GM21381 (cell line): ENCODE data around the gene ZNF618.

Experiments
- ATAC-seq: cut with Tn5 transposase; IDR thresholded peaks from one replicate; pipeline ENCODE4 v1.9.1; 2021; ENCODE audit warnings: mild to moderate bottlenecking, moderate library complexity; ENCODE audit not compliant: unreplicated experiment

Gene ZNF618

DNA sequence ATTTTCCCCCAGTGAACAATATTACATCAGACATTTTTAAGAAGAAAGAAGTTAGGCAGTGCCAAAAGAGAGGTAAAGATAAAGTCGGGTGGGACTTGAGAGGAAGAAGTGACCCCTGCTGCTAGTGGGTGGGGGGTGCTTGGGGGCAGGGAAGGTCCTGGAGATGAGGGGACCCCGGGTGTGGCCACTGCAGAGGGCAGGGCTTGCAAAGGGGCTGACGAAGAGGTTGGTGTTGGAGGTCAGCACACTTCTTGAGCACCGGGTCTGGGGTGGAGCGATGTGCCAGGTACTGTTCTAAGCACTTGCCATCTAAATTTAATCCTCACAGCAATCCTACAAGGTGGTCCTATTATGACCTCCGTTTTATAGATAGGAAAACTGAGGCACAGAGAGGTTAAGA, 140.0 kb downstream of the ZNF618 start:
- no peak for ATAC-seq

DNA sequence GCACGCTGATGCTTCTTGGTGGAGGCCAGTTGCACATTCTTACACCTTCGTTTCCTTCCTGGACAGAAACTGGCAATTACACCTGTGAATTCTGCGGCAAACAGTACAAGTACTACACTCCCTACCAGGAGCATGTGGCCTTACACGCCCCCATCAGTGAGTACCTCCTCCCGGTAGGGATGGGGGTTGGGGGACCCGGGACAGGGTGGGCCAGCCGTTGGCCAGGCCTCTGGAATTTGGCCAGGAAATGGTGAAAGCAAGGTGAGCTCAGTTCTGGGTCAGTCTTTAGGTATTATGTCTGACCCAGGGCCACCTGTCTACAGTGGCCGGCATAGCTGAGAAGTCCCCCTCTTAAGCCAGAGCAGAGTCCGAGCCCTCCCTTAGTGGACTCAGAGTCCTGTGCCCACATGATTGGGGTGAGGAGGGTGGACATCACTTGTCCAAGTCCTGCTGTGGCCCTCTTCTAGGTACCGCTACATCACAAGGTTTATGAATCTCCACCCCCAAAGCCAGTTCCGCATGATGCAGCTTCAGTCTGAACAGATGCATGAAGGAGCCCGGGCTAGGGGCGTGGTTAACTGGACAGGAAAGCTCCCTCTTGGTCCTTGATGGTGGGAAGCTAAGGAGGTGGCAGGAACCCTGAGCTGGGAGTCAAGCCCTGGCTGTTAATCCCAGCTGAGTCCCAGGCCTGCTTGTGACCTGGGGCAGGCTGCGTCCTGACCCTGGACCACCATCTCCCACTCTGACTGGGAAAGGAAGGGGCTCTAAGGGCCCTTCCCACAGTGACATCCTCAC, 140.7 kb downstream of the ZNF618 start:
- ATAC-seq = no peak

DNA sequence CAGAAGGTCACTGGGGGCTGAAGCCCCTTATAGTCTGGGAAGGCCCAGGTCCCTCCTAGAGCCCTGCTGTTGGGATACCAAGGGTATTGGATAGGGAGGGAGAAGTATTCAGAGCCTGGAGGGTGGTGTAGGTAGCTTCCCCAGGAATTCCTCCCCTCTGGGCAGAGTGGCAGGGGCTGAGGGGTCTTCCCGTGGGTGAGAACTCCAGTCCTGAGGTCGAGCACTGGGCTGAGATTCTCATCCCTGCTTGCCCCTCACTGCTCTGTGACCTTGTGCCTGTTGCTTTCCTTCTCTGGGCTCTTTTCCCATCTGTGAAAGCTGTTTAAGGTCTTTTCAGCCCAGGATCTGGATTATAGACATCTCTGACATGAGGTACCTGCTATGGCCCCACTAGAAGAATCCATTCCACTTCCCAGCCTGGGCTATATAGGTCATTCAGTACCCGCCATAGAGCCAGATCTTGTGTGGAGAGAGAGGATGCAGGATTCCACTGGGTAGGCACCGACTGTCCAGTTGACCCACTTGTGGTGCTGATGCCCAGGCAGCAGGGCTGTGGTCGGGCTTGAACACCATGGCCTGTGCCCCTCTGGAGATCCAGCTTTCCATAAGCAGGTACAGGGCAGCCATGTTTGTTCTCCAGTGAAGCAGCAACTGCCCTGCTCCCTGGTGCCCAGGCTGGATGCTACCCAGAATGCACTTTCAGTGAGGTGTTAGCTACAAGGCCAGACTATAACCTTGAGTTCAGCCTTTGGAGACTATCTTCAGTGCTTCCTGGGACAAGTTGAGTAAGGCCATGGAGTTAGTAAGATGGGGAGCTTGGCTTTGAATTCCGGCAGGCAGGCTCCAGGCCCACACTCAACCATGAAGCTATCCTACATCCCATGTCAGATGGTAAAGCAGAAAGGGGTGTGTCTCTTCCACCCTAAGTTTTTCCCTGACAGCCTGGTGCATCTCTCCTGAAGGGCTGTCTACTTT, 141.9 kb downstream of the ZNF618 start:
- ATAC-seq = no peak

DNA sequence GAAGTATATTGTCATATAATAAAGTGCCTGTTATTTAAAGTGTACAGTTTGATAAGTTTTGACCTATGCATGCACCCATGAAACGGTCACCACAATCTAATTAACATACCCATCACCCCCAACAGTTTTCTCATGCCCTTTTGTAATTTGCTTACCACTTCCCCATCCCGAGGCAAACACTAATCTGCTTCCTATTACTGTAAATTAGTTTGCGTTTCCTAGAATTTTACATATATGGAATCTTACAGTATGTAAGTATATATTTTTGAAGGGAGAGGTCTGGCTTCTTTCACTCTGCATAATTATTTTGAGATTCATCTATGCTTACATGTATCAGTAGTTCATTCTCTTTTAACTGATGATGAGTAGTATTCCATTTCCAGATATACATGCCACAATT, 145.5 kb downstream of the ZNF618 start:
- no peak for ATAC-seq

DNA sequence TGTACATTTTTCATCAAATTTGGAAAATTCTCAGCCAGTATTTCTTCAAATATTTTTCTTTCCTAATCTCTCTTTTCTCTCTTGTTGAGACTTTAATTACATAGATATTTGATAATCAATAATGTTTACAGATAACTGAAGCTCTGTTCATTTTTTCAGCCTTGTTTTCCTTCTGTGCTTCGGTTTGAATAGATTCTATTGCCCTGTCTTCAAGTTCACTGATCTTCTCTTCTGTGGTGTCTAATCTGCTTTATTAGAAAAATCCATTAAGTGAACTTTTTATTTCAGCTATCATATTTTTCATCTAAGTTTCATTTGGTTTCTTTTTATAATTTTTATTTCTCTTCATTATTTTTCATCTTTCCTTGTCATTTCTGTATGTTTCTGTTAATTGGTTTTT, 147.9 kb downstream of the ZNF618 start:
- no peak for ATAC-seq

DNA sequence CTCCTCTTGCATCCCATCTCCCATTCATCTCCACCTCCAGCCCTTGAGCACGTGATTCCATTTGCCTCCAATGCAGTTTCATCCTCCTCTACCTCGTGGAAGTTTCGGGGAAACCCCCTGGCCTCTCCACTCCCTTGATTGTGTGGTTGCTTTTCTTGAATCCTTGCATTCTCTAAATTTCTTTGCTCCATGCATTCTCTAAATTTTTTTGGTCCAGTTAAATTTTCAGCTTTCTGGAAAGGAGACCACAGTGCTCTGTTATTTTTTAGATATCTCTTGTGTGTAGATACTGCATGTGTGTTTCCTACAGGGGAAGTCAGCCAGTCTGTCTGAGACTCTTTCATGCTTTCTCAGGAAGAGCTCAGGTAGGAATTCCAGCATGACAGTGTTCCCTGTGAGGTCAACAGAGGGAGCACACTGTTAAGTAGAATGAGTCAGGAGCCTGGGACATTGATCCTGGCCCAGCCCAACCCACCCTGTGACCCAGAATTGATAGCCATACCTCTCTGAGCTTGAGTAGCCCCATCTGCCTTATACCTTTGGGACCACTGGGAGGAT, 149.2 kb downstream of the ZNF618 start:
- no peak for ATAC-seq

DNA sequence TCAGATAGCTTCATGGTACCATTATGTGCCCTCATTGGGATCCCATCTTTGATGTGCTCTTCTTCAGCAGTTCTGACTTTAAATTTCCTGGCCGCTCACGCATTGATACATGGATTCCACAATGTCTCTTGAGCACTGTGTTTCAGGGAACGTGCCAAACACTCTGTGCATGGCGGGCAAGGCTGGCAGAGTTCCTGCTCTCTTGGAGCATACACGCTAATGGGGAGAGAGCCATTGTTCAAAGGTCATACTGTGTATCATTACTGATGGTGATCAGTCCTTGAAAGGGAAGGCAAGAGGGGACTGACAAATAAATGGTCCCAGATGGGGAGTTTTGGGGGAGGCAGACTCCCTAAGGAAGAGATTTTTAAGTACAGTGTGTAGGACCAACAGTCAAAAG, 149.7 kb downstream of the ZNF618 start:
- no peak for ATAC-seq

DNA sequence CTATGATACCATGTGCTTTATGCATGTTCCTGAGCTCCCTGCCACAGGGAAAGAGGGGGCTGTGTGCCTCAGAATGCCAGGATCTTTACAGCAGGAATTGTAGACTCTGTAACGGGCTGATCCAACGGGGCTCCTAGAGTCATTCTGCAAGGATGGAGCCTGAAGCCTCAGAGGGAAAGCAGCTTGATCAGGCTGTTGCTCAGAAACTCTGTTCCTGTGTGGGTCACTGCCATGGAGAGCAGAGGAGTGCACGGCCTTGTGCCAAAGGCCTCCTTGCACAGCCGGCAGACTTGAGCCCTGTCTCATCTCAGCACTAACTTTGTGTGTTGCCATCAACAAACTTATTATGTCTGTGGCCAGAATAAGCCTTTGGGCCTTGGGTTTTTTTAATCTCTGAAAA, 150.2 kb downstream of the ZNF618 start:
- ATAC-seq = no peak

DNA sequence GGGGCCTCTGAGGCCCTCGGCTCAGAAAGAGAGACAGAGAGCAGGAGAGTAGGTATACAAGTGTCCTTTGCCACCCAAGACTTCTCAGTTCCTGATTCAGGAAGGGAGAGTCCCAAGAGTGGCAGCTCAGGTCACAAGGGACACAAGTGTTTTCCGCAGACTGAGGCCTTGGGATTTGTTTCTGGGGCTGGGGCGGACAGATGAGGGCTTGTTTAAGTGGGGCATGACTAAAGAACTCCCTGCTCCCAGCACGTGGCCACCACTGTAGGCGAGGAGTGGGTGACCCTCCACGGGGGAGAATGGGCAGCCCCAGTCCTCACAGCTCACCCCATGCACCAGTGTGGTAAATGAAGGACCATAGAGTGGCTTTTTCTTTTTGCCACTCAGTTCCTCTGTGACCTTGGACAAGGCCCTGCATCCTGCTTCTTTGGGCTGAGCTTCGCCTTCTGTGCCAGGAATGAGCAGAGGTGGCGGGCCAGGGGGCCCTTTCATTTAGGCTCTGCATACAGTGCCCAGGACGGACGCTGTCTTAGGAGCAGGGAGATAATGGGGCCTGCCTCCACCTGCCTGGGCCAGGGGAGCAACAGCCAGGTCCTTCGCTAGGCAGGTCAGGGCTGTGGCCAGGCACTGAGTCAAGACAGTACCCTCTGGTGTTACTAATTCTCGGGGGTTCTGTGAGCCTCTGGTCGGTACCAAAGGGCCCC, 151.2 kb downstream of the ZNF618 start:
- ATAC-seq = no peak

DNA sequence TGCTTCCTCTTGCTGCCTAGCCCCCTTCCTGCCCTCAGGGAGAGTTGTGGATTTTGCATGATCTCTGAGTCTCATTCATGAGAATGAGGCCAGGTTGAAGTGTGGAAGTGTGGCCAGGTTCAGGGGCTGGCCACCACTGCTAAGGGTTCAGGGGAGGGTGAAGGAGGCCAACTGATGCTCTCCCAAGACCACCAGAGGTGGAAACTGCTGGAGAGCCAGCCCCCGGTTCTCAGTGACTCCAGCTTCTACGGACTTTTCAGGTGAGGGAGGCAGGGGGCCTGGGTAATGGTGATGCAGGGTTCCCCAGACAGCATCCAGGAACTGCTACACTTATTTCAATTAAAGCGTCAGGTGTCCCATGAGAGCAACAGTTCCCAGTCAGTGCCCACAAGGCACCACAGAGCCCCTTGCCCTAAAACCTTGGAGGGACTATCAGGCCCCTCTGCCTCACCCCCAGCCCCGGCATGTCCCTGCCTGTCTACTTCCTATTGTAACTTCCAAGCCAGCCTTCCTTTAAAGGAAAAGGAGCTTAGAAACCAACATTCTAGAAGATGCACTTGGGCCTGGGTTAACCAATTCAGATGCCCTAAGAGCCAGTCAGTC, 151.9 kb downstream of the ZNF618 start:
- no peak for ATAC-seq

DNA sequence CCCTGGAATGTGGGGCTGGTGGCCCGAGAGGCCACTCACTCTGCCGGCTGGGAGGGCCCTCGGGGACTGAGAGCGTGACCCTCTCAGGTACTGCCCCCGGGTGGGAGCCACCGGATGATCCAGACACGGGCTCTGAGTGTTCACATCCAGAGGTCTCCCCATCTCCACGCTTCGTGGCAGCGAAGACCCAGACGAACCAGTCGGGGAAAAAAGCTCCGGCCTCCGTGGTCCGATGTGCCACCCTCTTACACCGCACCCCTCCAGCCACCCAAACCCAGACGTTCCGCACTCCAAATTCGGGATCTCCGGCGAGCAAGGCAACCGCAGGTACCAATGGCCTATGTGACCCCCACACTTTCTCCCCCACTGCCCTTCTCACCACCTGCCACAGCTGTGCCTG, 152.5 kb downstream of the ZNF618 start:
- ATAC-seq = no peak

DNA sequence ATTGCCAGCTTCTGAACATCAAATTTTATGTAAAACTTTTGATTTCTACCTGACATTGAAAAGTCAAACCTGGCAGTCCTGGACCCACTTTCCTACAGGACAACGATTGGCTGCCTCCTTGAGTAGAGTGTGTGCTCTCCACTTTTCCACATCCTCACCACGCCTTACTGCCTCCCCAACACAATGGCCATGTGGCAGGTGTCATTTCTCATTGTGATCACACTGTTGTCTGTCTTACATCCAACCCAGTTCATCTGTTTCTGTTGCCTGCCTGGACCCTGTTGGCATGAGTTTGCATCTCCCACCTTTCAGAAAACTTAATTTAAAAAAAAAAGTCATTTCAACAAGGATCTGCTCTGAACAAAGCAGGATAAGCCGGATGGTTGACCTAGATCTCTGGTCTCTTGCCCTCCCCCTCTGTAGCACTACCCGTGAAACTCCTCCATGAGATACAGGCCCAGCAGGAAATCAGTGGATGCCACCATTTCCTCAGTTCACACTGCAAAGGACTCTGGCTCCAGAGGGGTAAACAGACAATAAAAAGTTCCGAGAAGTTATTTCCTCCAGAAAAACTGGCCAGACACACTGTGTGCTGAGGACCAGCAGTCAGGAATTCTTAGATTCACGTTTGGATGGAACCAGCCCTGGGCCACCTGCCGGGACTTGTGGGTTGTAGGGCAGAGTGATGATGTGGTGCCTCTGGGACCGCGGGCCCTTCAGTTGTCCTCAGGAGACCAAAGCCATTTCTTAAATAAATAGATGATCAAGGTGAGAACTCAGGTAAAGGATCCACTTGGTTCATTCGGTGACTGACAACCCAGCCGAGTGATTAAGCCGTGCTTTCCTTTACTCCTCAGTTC, 153.4 kb downstream of the ZNF618 start:
- ATAC-seq = no peak

DNA sequence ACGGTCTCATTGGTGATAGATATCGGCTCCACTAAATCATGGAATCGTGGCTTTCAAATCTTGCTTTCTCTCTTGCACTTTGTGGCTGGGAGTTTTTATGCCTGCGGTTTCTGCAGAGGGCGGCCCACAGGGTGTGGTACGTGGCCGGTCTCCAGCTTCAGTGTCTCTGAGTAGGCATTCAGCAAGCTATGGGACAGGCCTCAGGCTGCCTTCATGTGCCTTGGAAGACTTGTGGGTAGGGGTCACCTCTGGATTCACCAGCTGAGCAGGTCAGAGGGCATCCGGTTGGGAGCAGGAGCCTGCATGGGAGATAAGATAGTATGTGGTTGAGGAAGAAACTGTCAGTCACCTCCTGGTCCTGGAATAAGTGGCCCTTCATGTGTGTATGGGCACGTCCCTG, 154.3 kb downstream of the ZNF618 start:
- no peak for ATAC-seq

DNA sequence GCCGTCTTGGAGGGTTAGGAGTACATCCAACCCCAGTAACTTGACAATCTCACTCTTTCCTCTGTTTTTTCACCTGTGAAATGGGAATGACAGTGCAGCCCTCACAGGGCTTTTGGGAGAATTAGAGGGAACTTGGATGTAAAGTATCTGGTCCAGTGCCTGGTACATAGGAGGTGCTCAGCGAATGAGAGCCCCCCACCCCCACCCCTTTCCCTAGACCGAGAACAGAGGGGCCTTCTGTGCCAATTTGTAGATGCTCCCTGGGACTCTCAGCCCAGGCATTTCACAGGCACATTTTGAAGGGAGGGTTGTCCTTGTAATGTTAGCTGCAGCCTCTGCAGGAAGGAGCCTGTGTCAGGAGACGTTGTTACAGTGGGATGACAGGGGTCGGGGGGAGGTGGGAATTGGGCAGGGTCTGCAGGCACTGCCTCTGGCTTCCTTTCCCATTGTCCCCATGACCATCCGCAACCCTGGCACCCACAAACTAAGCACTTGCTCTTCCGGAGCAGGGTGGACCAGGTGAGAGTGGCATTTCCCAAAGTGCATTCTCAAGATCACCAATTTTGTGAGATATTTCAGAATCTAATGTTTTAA, 155.0 kb downstream of the ZNF618 start:
- no peak for ATAC-seq

DNA sequence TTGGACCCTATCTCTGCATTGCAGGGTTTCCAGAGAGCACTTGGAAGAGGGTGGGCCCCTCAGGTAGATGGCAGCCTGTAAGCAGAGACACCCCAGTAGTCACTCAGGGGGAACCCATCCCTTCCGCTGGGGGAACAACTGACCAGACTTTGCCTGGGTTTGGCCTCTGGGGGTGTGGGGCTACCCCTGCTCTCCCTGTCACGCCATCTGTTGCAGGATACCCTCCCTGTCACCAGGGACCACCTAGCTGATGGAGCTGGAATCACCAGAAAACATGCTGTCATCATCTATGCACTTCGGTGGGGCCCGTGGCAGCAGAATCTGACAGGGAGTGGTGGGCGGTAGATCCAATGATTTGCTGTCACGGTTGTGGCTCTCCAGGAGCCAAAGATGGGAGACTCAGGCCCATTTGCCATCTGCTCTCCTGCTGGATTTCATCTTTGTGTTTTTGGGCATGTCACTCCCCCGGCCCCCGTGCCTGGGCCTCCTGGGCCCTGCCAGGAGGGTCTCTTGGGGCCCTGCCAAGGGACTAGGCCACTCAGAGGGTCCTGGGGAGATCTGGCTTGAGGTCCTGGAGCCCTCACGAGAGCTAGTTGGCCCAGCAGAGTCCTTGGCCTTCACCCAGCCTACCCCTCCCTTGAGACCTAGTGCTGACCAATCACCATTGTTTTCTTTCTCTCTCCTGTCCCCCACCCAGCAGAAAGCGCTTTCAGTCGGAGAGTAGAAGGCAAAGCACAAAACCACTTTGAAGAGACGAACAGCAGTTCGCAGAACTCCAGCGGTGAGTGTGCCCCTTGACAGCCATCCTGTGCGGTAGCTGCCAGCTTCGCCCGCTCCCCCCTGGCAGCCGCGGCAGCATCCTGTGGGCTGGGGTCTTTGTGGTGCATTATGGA, 156.1 kb downstream of the ZNF618 start:
- no peak for ATAC-seq

DNA sequence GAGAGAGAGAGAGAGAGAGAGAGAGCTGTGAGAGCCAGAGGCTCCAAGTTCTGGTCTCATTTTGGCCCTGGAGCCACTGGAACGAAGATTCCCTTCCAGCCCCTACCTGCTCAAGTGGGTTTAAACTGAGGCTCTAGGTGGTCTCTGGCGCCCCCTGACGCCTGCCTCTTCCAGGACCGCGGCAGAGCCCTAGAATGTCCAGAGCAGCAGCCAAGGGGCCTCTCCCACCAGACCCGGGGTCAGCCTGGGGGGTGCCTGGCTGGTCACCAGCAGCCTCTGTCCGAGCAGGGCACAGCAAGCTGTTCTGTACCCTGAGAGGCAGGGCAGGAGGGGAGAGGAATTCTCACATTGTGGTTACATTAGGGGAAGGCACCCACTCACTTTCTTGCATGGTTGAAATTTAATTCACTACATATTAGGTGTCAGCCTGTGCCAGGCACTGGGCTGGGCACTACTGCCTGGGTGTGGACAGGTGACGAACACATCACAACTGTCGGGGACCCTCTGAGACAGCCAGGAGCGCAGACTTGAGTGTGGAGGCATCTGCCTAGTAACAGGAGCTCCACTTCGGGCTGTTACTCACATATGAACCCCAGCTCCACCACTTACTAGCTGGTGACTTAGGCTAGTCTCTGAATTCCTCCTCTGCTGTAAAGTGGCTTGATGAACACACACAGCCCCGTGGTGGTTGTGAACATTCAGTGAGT, 157.4 kb downstream of the ZNF618 start:
- ATAC-seq = no peak

DNA sequence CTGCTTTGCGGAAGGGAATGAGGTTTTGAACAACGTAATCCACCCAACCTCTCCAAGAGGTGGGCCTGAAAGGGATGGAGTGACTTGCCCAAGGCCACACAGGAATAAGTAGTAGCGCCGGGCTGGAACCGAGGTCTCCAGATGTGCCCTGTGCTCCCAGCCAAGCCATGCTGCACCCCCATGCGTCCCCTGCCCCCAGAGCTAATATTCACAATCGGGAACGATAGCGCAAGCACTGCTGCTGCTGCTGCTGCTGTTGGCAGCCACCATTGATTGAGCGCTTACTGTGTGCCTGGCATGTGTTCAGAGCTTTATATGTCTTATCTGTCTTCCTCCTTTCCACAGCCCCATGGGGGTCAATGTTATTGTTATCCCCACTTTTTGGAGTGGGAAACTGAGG, 158.1 kb downstream of the ZNF618 start:
- no peak for ATAC-seq

DNA sequence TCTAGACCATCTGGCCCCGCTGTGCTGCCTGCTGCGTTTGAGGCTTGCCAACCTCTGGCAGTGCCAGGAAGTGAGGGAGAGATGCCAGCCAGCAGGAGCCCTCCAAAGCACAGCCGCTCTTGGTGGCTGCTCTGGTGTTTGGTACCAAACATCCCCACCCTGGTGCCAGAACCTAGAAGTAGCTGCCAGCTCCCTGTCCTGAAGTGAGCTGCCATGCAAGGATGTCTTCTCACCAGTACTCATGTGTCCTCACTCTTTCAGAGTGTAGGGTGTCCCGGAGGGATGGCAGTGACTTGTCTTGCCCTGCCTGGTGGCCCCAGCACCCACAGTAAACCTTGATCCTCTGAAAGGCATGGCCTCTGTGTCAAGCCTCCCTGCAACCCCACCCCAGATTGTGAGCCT, 158.6 kb downstream of the ZNF618 start:
- ATAC-seq = no peak
